ENCODE data around the gene OR9Q1.

The OR9Q1 gene

GRCh38 chr11:58067685-58068084, 44.0 kb downstream of the OR9Q1 start:
- no peak for DNase-seq (ENCODE audit: low read depth)
- no peak overlapping the region for H3K4me3 ChIP-seq (replicated peaks; ENCODE audit: low read depth, low read length)
- TF ChIP-seq CTCF (IDR thresholded peaks at IDR 0.05; ENCODE audit: low read length, missing control alignments), result no peak

- H3K4me3 ChIP-seq (replicated peaks; ENCODE audit: low read depth, low read length), result no peak overlapping the region
- TF ChIP-seq CTCF (IDR thresholded peaks at IDR 0.05; ENCODE audit: low read length, missing control alignments), result peak; percentile 2
Observed at GRCh38 chr11:58068655-58069054, 45.0 kb downstream of the OR9Q1 start.

GRCh38 chr11:58070585-58070984, 46.9 kb downstream of the OR9Q1 start:
- no peak overlapping the region for H3K4me3 ChIP-seq (replicated peaks; ENCODE audit: low read depth, low read length)
- no peak for DNase-seq (ENCODE audit: low read depth)
- TF ChIP-seq CTCF (IDR thresholded peaks at IDR 0.05; ENCODE audit: low read length, missing control alignments), result no peak

More at GRCh38 chr11:58068655-58069054, 45.0 kb downstream of the OR9Q1 start:
- no peak for DNase-seq (ENCODE audit: low read depth)

- DNase-seq (ENCODE audit: low read depth), result peak; percentile 20
- TF ChIP-seq CTCF (IDR thresholded peaks at IDR 0.05; ENCODE audit: low read length, missing control alignments), result no peak
Observed at GRCh38 chr11:58075781-58076180, 52.1 kb downstream of the OR9Q1 start.

GRCh38 chr11:58086528-58086927, 62.8 kb downstream of the OR9Q1 start:
- TF ChIP-seq CTCF (IDR thresholded peaks at IDR 0.05; ENCODE audit: low read length, missing control alignments), result no peak
- H3K4me3 ChIP-seq (replicated peaks; ENCODE audit: low read depth, low read length), result no peak overlapping the region
- DNase-seq (ENCODE audit: low read depth), result no peak

More at GRCh38 chr11:58075781-58076180, 52.1 kb downstream of the OR9Q1 start:
- no peak overlapping the region for H3K4me3 ChIP-seq (replicated peaks; ENCODE audit: low read depth, low read length)

GRCh38 chr11:58097437-58097836, 73.8 kb downstream of the OR9Q1 start:
- H3K4me3 ChIP-seq (replicated peaks; ENCODE audit: low read depth, low read length), result no peak overlapping the region
- DNase-seq (ENCODE audit: low read depth), result no peak
- TF ChIP-seq CTCF (IDR thresholded peaks at IDR 0.05; ENCODE audit: low read length, missing control alignments), result no peak

GRCh38 chr11:58121096-58121495, 97.4 kb downstream of the OR9Q1 start:
- TF ChIP-seq CTCF (IDR thresholded peaks at IDR 0.05; ENCODE audit: low read length, missing control alignments), result no peak
- no peak overlapping the region for H3K4me3 ChIP-seq (replicated peaks; ENCODE audit: low read depth, low read length)
- no peak for DNase-seq (ENCODE audit: low read depth)
